ENCODE data around the gene SOS1.
"Not testable (repeated sequence)": the region's sequence is repeated elsewhere in the genome, so short reads cannot be mapped to it uniquely, and the experiment has no call there.

Gene SOS1

GRCh38 chr2:39095624-39096023 is 25.2 kb downstream of the SOS1 start:
- no peak for DNase-seq

- no peak for DNase-seq
Observed at GRCh38 chr2:39094717-39095363, 26.0 kb downstream of the SOS1 start.

GRCh38 chr2:39093218-39093898 is 27.5 kb downstream of the SOS1 start:
- no peak for DNase-seq

- no peak for DNase-seq
Observed at GRCh38 chr2:39091543-39091942, 29.3 kb downstream of the SOS1 start.

- no peak for DNase-seq
Observed at GRCh38 chr2:39091063-39091462, 29.8 kb downstream of the SOS1 start.

GRCh38 chr2:39080152-39080551 is 40.7 kb downstream of the SOS1 start:
- no peak for DNase-seq

- DNase-seq: no peak
Observed at GRCh38 chr2:39069890-39070465, 50.9 kb downstream of the SOS1 start.

GRCh38 chr2:39069136-39069515 is 51.7 kb downstream of the SOS1 start:
- no peak for DNase-seq

GRCh38 chr2:39068299-39069135 is 52.3 kb downstream of the SOS1 start:
- DNase-seq: no peak

- DNase-seq: no peak
Observed at GRCh38 chr2:39065616-39066015, 55.2 kb downstream of the SOS1 start.

GRCh38 chr2:39062320-39062719 is 58.5 kb downstream of the SOS1 start:
- no peak for DNase-seq

- no peak for DNase-seq
Observed at GRCh38 chr2:39061280-39061679, 59.6 kb downstream of the SOS1 start.

GRCh38 chr2:39059366-39059952 is 61.4 kb downstream of the SOS1 start:
- DNase-seq: no peak

GRCh38 chr2:39058101-39058500 is 62.8 kb downstream of the SOS1 start:
- no peak for DNase-seq

GRCh38 chr2:39052665-39053064 is 68.2 kb downstream of the SOS1 start:
- not testable (repeated sequence) for DNase-seq

GRCh38 chr2:39050109-39050508 is 70.7 kb downstream of the SOS1 start:
- DNase-seq: no peak

- no peak for DNase-seq
Observed at GRCh38 chr2:39039072-39039471, 81.8 kb downstream of the SOS1 start.

GRCh38 chr2:39033980-39034379 is 86.9 kb downstream of the SOS1 start:
- DNase-seq: no peak

GRCh38 chr2:39027421-39027820 is 93.4 kb downstream of the SOS1 start:
- no peak for DNase-seq

GRCh38 chr2:39024833-39025232 is 96.0 kb downstream of the SOS1 start:
- DNase-seq: no peak

- no peak for DNase-seq
Observed at GRCh38 chr2:39023649-39024048, 97.2 kb downstream of the SOS1 start.

GRCh38 chr2:39022642-39023235 is 98.1 kb downstream of the SOS1 start:
- no peak for DNase-seq

- no peak for DNase-seq
Observed at GRCh38 chr2:39020383-39020782, 100.5 kb downstream of the SOS1 start.
